PC-3 (cell line): ENCODE data around the gene ABAT. TPM values are rescaled to one million over a fixed set of nuclear protein-coding genes. Genes with fewer than 3 reads are reported as not detected.

Experiments used
- ATAC-seq: fragments of 200-7000 bp; cut with Tn5 transposase; 2 replicates; pipeline ENCODE4 v1.9.1; 2020; ENCODE audit warnings: mild to moderate bottlenecking, moderate library complexity
- BruUV-seq: library from RNA; stranded (reverse); fragments of 400-500 nt; replicated peaks from 2 replicates; lab custom pipeline; 2021; lab: Mats Ljungman, UMichigan
- CTCF ChIA-PET: fragments of 300-600 bp; sonication (Branson Sonifier 250); formaldehyde crosslinking; loops from one replicate; lab custom pipeline; 2022; ENCODE audit warnings: antibody characterized with exemption; lab: Charles Lee
- POLR2A ChIA-PET: fragments of 300-600 bp; sonication (Branson Sonifier 250); formaldehyde crosslinking; loops from one replicate; lab custom pipeline; 2022; ENCODE audit warnings: antibody characterized with exemption; ENCODE audit not compliant: unreplicated experiment; lab: Charles Lee
- DNase-seq: peaks from one replicate; pipeline ENCODE4 v3.0.0-alpha.2; 2015
- H2AFZ ChIP-seq: fragments of 300-600 bp; sonication (generic); 2 replicates; pipeline ENCODE4 v1.6.0; 2016; ENCODE audit warnings: antibody characterized with exemption, low read length
- H3F3A ChIP-seq: fragments of 300-600 bp; sonication (generic); one replicate; pipeline ENCODE4 v1.6.0; 2017; ENCODE audit warnings: antibody characterized with exemption, low read length, control low read depth, mild to moderate bottlenecking; ENCODE audit not compliant: unreplicated experiment
- H3K27ac ChIP-seq: fragments of 300-600 bp; sonication (generic); 2 replicates; pipeline ENCODE4 v1.5.1; 2016; ENCODE audit warnings: mild to moderate bottlenecking, low read length
- H3K27me3 ChIP-seq: fragments of 300-600 bp; sonication (generic); 2 replicates; pipeline ENCODE4 v1.6.1; 2016; ENCODE audit warnings: low read length, mixed read lengths
- H3K36me3 ChIP-seq: fragments of 300-600 bp; sonication (generic); 2 replicates; pipeline ENCODE4 v1.6.1; 2016; ENCODE audit warnings: low read depth, mixed run types, low read length, mixed read lengths
- H3K4me1 ChIP-seq: fragments of 300-600 bp; sonication (generic); 2 replicates; pipeline ENCODE4 v1.5.1; 2016; ENCODE audit warnings: low read length; ENCODE audit not compliant: insufficient read depth
- H3K4me2 ChIP-seq: fragments of 300-600 bp; sonication (generic); 2 replicates; pipeline ENCODE4 v1.6.0; 2016; ENCODE audit warnings: low read length
- H3K4me3 ChIP-seq: fragments of 300-600 bp; sonication (generic); 2 replicates; pipeline ENCODE4 v1.5.1; 2016; ENCODE audit warnings: mild to moderate bottlenecking, low read length, mixed read lengths
- H3K79me2 ChIP-seq: fragments of 300-600 bp; sonication (generic); 2 replicates; pipeline ENCODE4 v1.6.1; 2017; ENCODE audit warnings: low read length, mixed read lengths
- H3K9ac ChIP-seq: fragments of 300-600 bp; sonication (generic); 2 replicates; pipeline ENCODE4 v1.6.0; 2016; ENCODE audit warnings: mild to moderate bottlenecking, low read length
- H3K9me2 ChIP-seq: fragments of 300-600 bp; sonication (generic); replicated peaks from 2 replicates; pipeline ENCODE4 v1.6.1; 2016; ENCODE audit warnings: mixed run types, low read length, mixed read lengths
- H3K9me3 ChIP-seq: fragments of 300-600 bp; sonication (generic); 2 replicates; pipeline ENCODE4 v1.6.1; 2016; ENCODE audit warnings: low read length, mixed read lengths
- H4K20me1 ChIP-seq: fragments of 300-600 bp; sonication (generic); 2 replicates; pipeline ENCODE4 v1.6.1; 2016; ENCODE audit warnings: low read length, mixed read lengths
- CTCF ChIP-seq: fragments of 300-600 bp; sonication (generic); conservative IDR thresholded peaks from 2 replicates; pipeline ENCODE4 v1.5.1; 2017; ENCODE audit warnings: antibody characterized with exemption, low read depth, mild to moderate bottlenecking, low read length
- EZH2 ChIP-seq: fragments of 300-600 bp; sonication (generic); IDR thresholded peaks from one replicate; pipeline ENCODE4 v1.6.1; 2017; ENCODE audit warnings: antibody characterized with exemption, mild to moderate bottlenecking, low read length; ENCODE audit not compliant: unreplicated experiment
- EZH2phosphoT487 ChIP-seq: fragments of 300-600 bp; sonication (generic); IDR thresholded peaks from 2 replicates; pipeline ENCODE4 v1.6.1; 2018; ENCODE audit warnings: mild to moderate bottlenecking, antibody characterized with exemption, low read length, borderline replicate concordance
- intact Hi-C: fragments of 100-400 bp; cut with micrococcal nuclease; formaldehyde crosslinking; loops from 2 replicates; pipeline ENCODE4 v1.9.0; 2023
- total RNA-seq: library from RNA; depleted of rRNA; stranded (reverse); fragments of >200 nt; gene quantifications from 2 replicates; pipeline ENCODE4 v1.2.3, GENCODE V29; 2014

The ABAT gene
- total RNA-seq, 1 experiment from 2014 or later = 0.95 TPM

GRCh38 chr16:8694795-8695728, 20.6 kb downstream of the ABAT start:
- no peak for TF ChIP-seq EZH2phosphoT487
- TF ChIP-seq CTCF = no peak
- no peak for TF ChIP-seq EZH2
- Histone ChIP-seq H3K4me3 (no peak overlapping the region), H4K20me1 (no peaks in the 10 kb centered on the region), H3K9me3 (no peaks in the 10 kb centered on the region), H3K9me2 (no peaks in the 10 kb centered on the region), H3K9ac (no peak overlapping the region), H3F3A (no peaks in the 10 kb centered on the region), H3K27me3 (no peaks in the 10 kb centered on the region), H3K36me3 (no peaks in the 10 kb centered on the region), H3K79me2 (no peaks in the 10 kb centered on the region), H3K4me1 (no peaks in the 10 kb centered on the region), H3K27ac (no peak overlapping the region), H3K4me2 (no peak overlapping the region), H2AFZ (no peak overlapping the region)
- DNase-seq (no peak), ATAC-seq (no peak)
- ChIA-PET CTCF (no interaction called here), POLR2A (no interaction called here)
- no TSS peak for BruUV-seq
- intact Hi-C loops = no loop called here

- Histone ChIP-seq H3K36me3 (no peaks in the 10 kb centered on the region), H3K9ac (no peak overlapping the region), H3K4me1 (no peaks in the 10 kb centered on the region), H3K9me2 (no peaks in the 10 kb centered on the region), H3K27ac (no peak overlapping the region), H3K9me3 (no peaks in the 10 kb centered on the region), H3K4me3 (no peak overlapping the region), H3K4me2 (no peak overlapping the region), H2AFZ (no peak overlapping the region), H3K79me2 (no peaks in the 10 kb centered on the region), H3K27me3 (no peaks in the 10 kb centered on the region), H4K20me1 (no peaks in the 10 kb centered on the region), H3F3A (no peaks in the 10 kb centered on the region)
- ATAC-seq = no peak
- DNase-seq = no peak
- CTCF ChIA-PET = no interaction called here
- intact Hi-C loops = no loop called here
- POLR2A ChIA-PET = no interaction called here
- TF ChIP-seq CTCF = no peak
- TF ChIP-seq EZH2 = no peak
- no peak for TF ChIP-seq EZH2phosphoT487
- BruUV-seq = no TSS peak
Measured at GRCh38 chr16:8696880-8697279, 22.5 kb downstream of the ABAT start.

DNA sequence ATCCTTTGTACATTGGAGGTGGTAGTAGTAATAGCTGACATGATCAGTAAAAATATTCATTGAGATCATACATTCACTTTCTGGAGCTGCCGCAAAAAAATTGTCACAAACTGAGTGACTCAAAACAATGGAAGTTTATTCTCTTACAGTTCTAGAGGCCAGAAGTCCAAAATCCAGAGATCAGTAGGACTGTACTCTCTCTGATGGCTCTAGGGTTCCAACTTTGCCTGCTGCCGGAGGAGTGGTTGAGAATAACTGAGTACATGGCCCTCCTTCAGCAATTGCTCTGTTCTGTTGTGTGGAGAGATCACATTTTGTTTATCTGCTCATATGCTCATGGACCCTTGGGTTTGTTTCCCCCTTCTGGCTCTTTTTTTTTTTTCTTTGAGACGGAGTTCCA, 23.5 kb downstream of the ABAT start:
- Histone ChIP-seq H3K79me2 (no peaks in the 10 kb centered on the region), H3K9ac (no peak overlapping the region), H3F3A (no peaks in the 10 kb centered on the region), H3K27ac (no peak overlapping the region), H2AFZ (no peak overlapping the region), H3K9me3 (no peaks in the 10 kb centered on the region), H3K36me3 (no peaks in the 10 kb centered on the region), H3K9me2 (no peaks in the 10 kb centered on the region), H3K27me3 (no peaks in the 10 kb centered on the region), H4K20me1 (no peaks in the 10 kb centered on the region), H3K4me1 (no peaks in the 10 kb centered on the region), H3K4me3 (no peak overlapping the region), H3K4me2 (no peak overlapping the region)
- no TSS peak for BruUV-seq
- ATAC-seq (no peak), DNase-seq (no peak)
- ChIA-PET CTCF (no interaction called here), POLR2A (no interaction called here)
- no peak for TF ChIP-seq EZH2
- no peak for TF ChIP-seq CTCF
- TF ChIP-seq EZH2phosphoT487 = no peak
- intact Hi-C loops = no loop called here
